Endothelial cell of umbilical vein (primary cell): ENCODE results near the gene ZNF17.

Experiments used
- POLR2A ChIP-seq: IDR thresholded peaks from 2 replicates; pipeline ENCODE4 v1.6.1; 2012; ENCODE audit warnings: low read depth, mild to moderate bottlenecking, control low read depth, low read length
- POLR2AphosphoS5 ChIP-seq: IDR thresholded peaks from 2 replicates; pipeline ENCODE4 v1.6.1; 2012; ENCODE audit warnings: low read depth, mild to moderate bottlenecking, control low read depth, low read length, moderate library complexity; ENCODE audit not compliant: insufficient read depth
- TF ChIP-seq, protein P1 (sequence below), 2 donors: IDR thresholded peaks; 1 replicate in 1 of 2; 2 replicates in 1 of 2; pipeline ENCODE4 v1.5.1; 2011; ENCODE audit warnings: low read length in 2 of 2, mild to moderate bottlenecking in 2 of 2, moderate library complexity in 2 of 2, control low read depth in 1 of 2, inconsistent platforms in 1 of 2, low read depth in 1 of 2; ENCODE audit not compliant: insufficient read depth in 1 of 2; ENCODE audit errors: extremely low read depth in 1 of 2

DNA sequence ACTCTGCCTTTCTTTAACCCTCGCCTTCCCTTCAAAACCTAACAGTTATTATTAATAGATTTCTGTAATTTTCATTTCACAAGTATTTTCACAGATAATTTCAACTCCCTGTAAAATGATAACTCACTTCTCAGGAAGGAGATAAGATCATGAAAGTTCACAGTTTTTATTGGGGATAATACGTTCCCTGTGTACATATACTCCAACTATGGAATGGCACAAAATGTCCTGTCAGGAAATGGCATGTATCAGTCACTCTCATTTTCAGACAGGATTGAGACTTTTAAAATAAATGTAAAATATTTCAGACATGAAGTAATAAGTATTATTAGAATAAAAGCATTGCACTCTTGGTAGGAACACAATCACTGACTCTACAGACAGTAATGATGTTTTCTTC lies 48.5 kb upstream of the ZNF17 start:
- TF ChIP-seq, protein P1, sequence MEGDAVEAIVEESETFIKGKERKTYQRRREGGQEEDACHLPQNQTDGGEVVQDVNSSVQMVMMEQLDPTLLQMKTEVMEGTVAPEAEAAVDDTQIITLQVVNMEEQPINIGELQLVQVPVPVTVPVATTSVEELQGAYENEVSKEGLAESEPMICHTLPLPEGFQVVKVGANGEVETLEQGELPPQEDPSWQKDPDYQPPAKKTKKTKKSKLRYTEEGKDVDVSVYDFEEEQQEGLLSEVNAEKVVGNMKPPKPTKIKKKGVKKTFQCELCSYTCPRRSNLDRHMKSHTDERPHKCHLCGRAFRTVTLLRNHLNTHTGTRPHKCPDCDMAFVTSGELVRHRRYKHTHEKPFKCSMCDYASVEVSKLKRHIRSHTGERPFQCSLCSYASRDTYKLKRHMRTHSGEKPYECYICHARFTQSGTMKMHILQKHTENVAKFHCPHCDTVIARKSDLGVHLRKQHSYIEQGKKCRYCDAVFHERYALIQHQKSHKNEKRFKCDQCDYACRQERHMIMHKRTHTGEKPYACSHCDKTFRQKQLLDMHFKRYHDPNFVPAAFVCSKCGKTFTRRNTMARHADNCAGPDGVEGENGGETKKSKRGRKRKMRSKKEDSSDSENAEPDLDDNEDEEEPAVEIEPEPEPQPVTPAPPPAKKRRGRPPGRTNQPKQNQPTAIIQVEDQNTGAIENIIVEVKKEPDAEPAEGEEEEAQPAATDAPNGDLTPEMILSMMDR (IDR thresholded peaks at IDR 0.05; ENCODE audit: extremely low read depth in 1 of 2, insufficient read depth in 1 of 2, low read depth in 1 of 2, low read length in 2 of 2), result no peak
- TF ChIP-seq POLR2AphosphoS5 (no peak), POLR2A (no peak)
